MM.1S (cell line): Measurements from ENCODE around the gene PDGFA.

Experiments used
- DNase-seq: peaks from one replicate; pipeline ENCODE4 v3.0.0-alpha.2; 2015
- H2AFZ ChIP-seq: fragments of 300-600 bp; sonication (generic); 2 replicates; pipeline ENCODE4 v1.6.0; 2016; ENCODE audit warnings: antibody characterized with exemption, low read length
- H3F3A ChIP-seq: fragments of 300-600 bp; sonication (generic); 2 replicates; pipeline ENCODE4 v1.6.1; 2016; ENCODE audit warnings: mild to moderate bottlenecking, antibody characterized with exemption, low read length, moderate library complexity, mixed read lengths; ENCODE audit not compliant: insufficient read depth
- H3K27ac ChIP-seq: fragments of 300-600 bp; sonication (generic); 2 replicates; pipeline ENCODE4 v1.5.1; 2016; ENCODE audit warnings: mild to moderate bottlenecking, low read length
- H3K27me3 ChIP-seq: fragments of 300-600 bp; sonication (generic); replicated peaks from 2 replicates; pipeline ENCODE4 v1.6.0; 2016; ENCODE audit warnings: low read length; ENCODE audit not compliant: insufficient read depth
- H3K36me3 ChIP-seq: fragments of 300-600 bp; sonication (generic); replicated peaks from 2 replicates; pipeline ENCODE4 v1.6.1; 2016; ENCODE audit warnings: mild to moderate bottlenecking, low read length, mixed read lengths; ENCODE audit not compliant: insufficient read depth
- H3K4me1 ChIP-seq: fragments of 300-600 bp; sonication (generic); 2 replicates; pipeline ENCODE4 v1.6.1; 2016; ENCODE audit warnings: low read length, mixed read lengths
- H3K4me2 ChIP-seq: fragments of 300-600 bp; sonication (generic); 2 replicates; pipeline ENCODE4 v1.6.0; 2016; ENCODE audit warnings: low read depth, low read length
- H3K4me3 ChIP-seq: fragments of 300-600 bp; sonication (generic); 2 replicates; pipeline ENCODE4 v1.5.1; 2016; ENCODE audit warnings: low read length, mixed read lengths
- H3K79me2 ChIP-seq: fragments of 300-600 bp; sonication (generic); 2 replicates; pipeline ENCODE4 v1.6.1; 2016; ENCODE audit warnings: mixed run types, low read length, mixed read lengths
- H3K9ac ChIP-seq: fragments of 300-600 bp; sonication (generic); 2 replicates; pipeline ENCODE4 v1.6.1; 2016; ENCODE audit warnings: low read length, mixed read lengths
- H3K9me2 ChIP-seq: fragments of 300-600 bp; sonication (generic); replicated peaks from 2 replicates; pipeline ENCODE4 v1.6.1; 2016; ENCODE audit warnings: mild to moderate bottlenecking, low read length, mixed read lengths; ENCODE audit not compliant: insufficient read depth
- H3K9me3 ChIP-seq: fragments of 300-600 bp; sonication (generic); replicated peaks from 2 replicates; pipeline ENCODE4 v1.6.1; 2016; ENCODE audit warnings: mild to moderate bottlenecking, low read length, mixed read lengths; ENCODE audit not compliant: insufficient read depth
- H4K20me1 ChIP-seq: fragments of 300-600 bp; sonication (generic); 2 replicates; pipeline ENCODE4 v1.6.1; 2016; ENCODE audit warnings: mild to moderate bottlenecking, low read length, moderate library complexity, mixed read lengths; ENCODE audit not compliant: insufficient read depth
- EZH2 ChIP-seq: fragments of 300-600 bp; sonication (generic); optimal IDR thresholded peaks from 2 replicates; pipeline ENCODE3; 2017; ENCODE audit warnings: low read depth, mild to moderate bottlenecking, antibody characterized with exemption, low read length, mixed read lengths
- EZH2phosphoT487 ChIP-seq: fragments of 300-600 bp; sonication (generic); IDR thresholded peaks from 2 replicates; pipeline ENCODE4 v1.6.1; 2018; ENCODE audit warnings: antibody characterized with exemption, low read length
- TF ChIP-seq, protein P1 (sequence below): fragments of 300-600 bp; sonication (generic); IDR thresholded peaks from 2 replicates; pipeline ENCODE4 v1.5.1; 2016; ENCODE audit warnings: antibody characterized with exemption, low read length, mixed read lengths

The PDGFA gene

GRCh38 chr7:545470-545869 is 25.8 kb upstream of the PDGFA start:
- TF ChIP-seq EZH2: no peak
- TF ChIP-seq EZH2phosphoT487: no peak
- no peaks in the 10 kb centered on the region for H3K9me2 ChIP-seq
- no peaks in the 10 kb centered on the region for H4K20me1 ChIP-seq
- H3K27me3 ChIP-seq: no peaks in the 10 kb centered on the region
- H3F3A ChIP-seq: no peaks in the 10 kb centered on the region
- H3K36me3 ChIP-seq: no peaks in the 10 kb centered on the region
- DNase-seq: no peak
- H2AFZ ChIP-seq: no peak overlapping the region
- H3K4me1 ChIP-seq: no peaks in the 10 kb centered on the region
- H3K4me2 ChIP-seq: no peak overlapping the region
- no peak overlapping the region for H3K4me3 ChIP-seq
- no peak overlapping the region for H3K27ac ChIP-seq
- H3K9me3 ChIP-seq: no peaks in the 10 kb centered on the region
- no peaks in the 10 kb centered on the region for H3K79me2 ChIP-seq
- H3K9ac ChIP-seq: no peak overlapping the region

DNA sequence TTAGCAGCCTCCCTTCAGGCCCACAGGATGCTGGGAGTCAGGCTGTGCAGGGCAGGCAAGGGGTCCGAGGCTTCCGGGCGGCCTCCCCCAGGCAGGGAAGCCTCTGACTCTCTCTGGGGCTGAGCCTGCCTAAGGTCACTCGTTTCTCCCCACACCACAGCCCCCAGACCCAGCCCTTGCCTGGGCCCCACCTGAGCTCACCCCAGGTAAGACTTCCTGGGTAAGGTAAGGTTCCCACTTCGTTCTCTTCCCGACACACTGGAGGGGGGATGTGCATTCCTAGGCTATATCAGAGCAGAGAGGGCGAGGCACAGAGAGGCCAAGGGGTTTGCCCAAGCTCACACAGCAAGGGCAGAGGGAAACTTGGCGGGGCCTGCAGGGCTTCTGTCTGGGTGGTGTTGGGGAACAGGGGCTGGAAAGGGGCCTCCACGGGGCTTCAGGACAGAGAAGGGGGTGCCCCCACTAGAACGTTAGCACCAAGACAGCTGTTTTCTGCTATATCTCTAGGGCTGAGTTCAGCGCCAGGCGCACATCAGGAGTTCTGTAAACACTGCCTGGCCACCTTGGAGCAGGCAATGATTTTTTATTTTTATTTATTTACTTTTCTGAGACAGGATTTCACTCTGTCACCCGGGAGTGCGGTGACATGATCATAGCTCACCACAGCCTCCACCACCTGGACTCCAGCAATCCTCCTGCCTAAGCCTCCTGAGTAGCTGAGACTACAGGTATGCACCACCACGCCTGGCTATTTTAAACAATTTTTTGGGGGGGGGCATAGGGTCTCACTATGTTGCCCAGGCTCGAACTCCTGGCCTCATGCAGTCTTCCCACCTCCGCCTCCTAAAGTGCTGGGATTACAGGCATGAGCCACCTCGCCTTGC is 24.9 kb upstream of the PDGFA start:
- no peaks in the 10 kb centered on the region for H3K27me3 ChIP-seq
- no peak overlapping the region for H3K27ac ChIP-seq
- DNase-seq: no peak
- TF ChIP-seq, protein P1, sequence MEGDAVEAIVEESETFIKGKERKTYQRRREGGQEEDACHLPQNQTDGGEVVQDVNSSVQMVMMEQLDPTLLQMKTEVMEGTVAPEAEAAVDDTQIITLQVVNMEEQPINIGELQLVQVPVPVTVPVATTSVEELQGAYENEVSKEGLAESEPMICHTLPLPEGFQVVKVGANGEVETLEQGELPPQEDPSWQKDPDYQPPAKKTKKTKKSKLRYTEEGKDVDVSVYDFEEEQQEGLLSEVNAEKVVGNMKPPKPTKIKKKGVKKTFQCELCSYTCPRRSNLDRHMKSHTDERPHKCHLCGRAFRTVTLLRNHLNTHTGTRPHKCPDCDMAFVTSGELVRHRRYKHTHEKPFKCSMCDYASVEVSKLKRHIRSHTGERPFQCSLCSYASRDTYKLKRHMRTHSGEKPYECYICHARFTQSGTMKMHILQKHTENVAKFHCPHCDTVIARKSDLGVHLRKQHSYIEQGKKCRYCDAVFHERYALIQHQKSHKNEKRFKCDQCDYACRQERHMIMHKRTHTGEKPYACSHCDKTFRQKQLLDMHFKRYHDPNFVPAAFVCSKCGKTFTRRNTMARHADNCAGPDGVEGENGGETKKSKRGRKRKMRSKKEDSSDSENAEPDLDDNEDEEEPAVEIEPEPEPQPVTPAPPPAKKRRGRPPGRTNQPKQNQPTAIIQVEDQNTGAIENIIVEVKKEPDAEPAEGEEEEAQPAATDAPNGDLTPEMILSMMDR: no peak
- TF ChIP-seq EZH2phosphoT487: no peak
- no peak for TF ChIP-seq EZH2
- no peaks in the 10 kb centered on the region for H3K79me2 ChIP-seq
- no peak overlapping the region for H3K4me3 ChIP-seq
- H2AFZ ChIP-seq: no peak overlapping the region
- H3F3A ChIP-seq: no peaks in the 10 kb centered on the region
- no peaks in the 10 kb centered on the region for H3K9me2 ChIP-seq
- no peaks in the 10 kb centered on the region for H3K36me3 ChIP-seq
- no peak overlapping the region for H3K9ac ChIP-seq
- no peak overlapping the region for H3K4me2 ChIP-seq
- no peaks in the 10 kb centered on the region for H3K4me1 ChIP-seq
- no peaks in the 10 kb centered on the region for H4K20me1 ChIP-seq
- H3K9me3 ChIP-seq: no peaks in the 10 kb centered on the region

DNA sequence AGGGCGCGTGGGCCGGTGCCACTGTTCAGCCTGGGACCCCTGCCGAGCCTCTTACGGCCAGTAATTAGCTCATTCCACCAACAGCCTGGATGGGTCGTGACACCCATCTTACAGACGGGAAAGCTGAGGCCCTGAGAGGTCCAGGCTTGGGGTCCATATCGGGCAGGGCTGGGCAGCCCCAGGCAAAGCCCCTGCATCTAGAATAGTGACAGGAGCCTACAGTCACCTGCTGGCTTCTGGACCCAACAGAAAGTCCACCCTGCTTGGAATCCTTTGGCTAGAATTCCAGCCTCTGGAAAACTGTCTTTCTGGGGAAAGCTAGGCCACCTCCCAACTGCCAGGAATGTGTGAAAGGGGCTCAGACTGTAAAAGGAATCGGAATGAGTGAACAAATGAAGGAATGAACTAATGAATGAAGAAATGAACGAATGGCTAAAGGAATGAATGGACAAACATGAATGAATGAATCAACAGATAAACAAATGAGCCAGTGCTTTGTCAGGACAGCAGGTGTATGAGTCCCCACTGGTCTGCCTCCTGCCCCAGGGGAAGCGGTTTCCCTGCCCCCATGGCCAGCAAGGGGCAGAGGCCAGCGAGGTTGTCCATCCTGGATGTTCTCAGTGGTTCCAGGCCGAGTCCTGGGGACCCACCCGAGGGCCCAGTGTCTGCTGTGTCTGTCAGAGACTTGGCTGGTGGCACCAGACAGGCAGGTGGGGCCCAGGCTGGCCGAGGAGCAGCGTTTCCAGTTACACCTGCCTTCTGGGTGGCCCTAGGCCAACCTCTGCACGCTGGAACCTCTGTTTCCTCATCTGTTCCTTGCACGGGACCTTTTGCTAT is 24.1 kb upstream of the PDGFA start:
- H4K20me1 ChIP-seq: no peaks in the 10 kb centered on the region
- no peak overlapping the region for H3K4me2 ChIP-seq
- H3K9ac ChIP-seq: no peak overlapping the region
- H3K4me1 ChIP-seq: no peaks in the 10 kb centered on the region
- no peak for DNase-seq
- H3K27me3 ChIP-seq: no peaks in the 10 kb centered on the region
- H3K9me3 ChIP-seq: no peaks in the 10 kb centered on the region
- H3K79me2 ChIP-seq: no peaks in the 10 kb centered on the region
- no peak overlapping the region for H3K4me3 ChIP-seq
- no peaks in the 10 kb centered on the region for H3F3A ChIP-seq
- TF ChIP-seq, protein P1: no peak
- TF ChIP-seq EZH2: no peak
- TF ChIP-seq EZH2phosphoT487: no peak
- H3K27ac ChIP-seq: no peak overlapping the region
- H2AFZ ChIP-seq: no peak overlapping the region
- no peaks in the 10 kb centered on the region for H3K36me3 ChIP-seq
- H3K9me2 ChIP-seq: no peaks in the 10 kb centered on the region
